Stomach smooth muscle (tissue), 2 donors: ENCODE measurements around the gene MBNL2.
"Not testable (repeated sequence)": the region's sequence is repeated elsewhere in the genome, so short reads cannot be mapped to it uniquely, and the experiment has no call there.

ENCODE experiments used
- H3K27ac ChIP-seq: one replicate; pipeline ENCODE4 v1.7.0; 2013; ENCODE audit warnings: mild to moderate bottlenecking, low read length, inconsistent platforms
- H3K27me3 ChIP-seq, 2 donors: one replicate each; pipeline ENCODE4 v1.7.0; 2013; ENCODE audit warnings: low read length in 2 of 2; ENCODE audit not compliant: insufficient read depth in 2 of 2, control insufficient read depth in 1 of 2
- H3K36me3 ChIP-seq, 2 donors: one replicate each; pipeline ENCODE4 v1.7.0; 2013; ENCODE audit warnings: low read length in 2 of 2; ENCODE audit not compliant: control insufficient read depth in 2 of 2, insufficient read depth in 2 of 2
- H3K4me1 ChIP-seq: one replicate; pipeline ENCODE4 v1.7.0; 2013; ENCODE audit warnings: low read length; ENCODE audit not compliant: control insufficient read depth, insufficient read depth
- H3K4me3 ChIP-seq, 2 donors: one replicate each; pipeline ENCODE4 v1.7.0; 2013; ENCODE audit warnings: low read length in 2 of 2
- H3K9ac ChIP-seq, 2 donors: one replicate each; pipeline ENCODE4 v1.7.0; 2013; ENCODE audit warnings: low read length in 2 of 2, mild to moderate bottlenecking in 1 of 2
- H3K9me3 ChIP-seq, 2 donors: one replicate each; pipeline ENCODE4 v1.7.0; 2013; ENCODE audit warnings: low read length in 2 of 2; ENCODE audit not compliant: control insufficient read depth in 2 of 2
- donor health status: healthy.
- donor health status: Pancreatic carcinoma.

Gene MBNL2

GRCh38 chr13:97347255-97347932 is 125.3 kb downstream of the MBNL2 start:
- H3K36me3 ChIP-seq = peaks cover 34 to 44% of the 10 kb centered on the region in 2 donors
- H3K27ac ChIP-seq = no peak overlapping the region

GRCh38 chr13:97348569-97349100 is 126.5 kb downstream of the MBNL2 start:
- H3K27me3 ChIP-seq = no peaks in the 10 kb centered on the region
- no peak overlapping the region for H3K9ac ChIP-seq
- peaks cover 0 to 3% of the 10 kb centered on the region in 2 donors for H3K9me3 ChIP-seq
- no peak overlapping the region for H3K4me3 ChIP-seq
- H3K4me1 ChIP-seq = peaks cover 9% of the 10 kb centered on the region
- H3K27ac ChIP-seq = no peak overlapping the region
- peaks cover 31 to 41% of the 10 kb centered on the region in 2 donors for H3K36me3 ChIP-seq

More at GRCh38 chr13:97347255-97347932, 125.3 kb downstream of the MBNL2 start:
- H3K9me3 ChIP-seq = peaks cover 0 to 3% of the 10 kb centered on the region in 2 donors
- peaks cover 9% of the 10 kb centered on the region for H3K4me1 ChIP-seq
- no peak overlapping the region for H3K4me3 ChIP-seq
- H3K9ac ChIP-seq = no peak overlapping the region
- no peaks in the 10 kb centered on the region for H3K27me3 ChIP-seq

GRCh38 chr13:97352012-97352411 is 129.9 kb downstream of the MBNL2 start:
- H3K9ac ChIP-seq, H3K27ac ChIP-seq, H3K4me3 ChIP-seq, H3K9me3 ChIP-seq, H3K4me1 ChIP-seq, H3K27me3 ChIP-seq: not testable (repeated sequence)
- peaks cover 22 to 38% of the 10 kb centered on the region in 2 donors for H3K36me3 ChIP-seq

- Histone ChIP-seq H3K27me3 (no peaks in the 10 kb centered on the region), H3K9ac (no peak overlapping the region), H3K36me3 (peaks cover 21 to 36% of the 10 kb centered on the region in 2 donors), H3K4me3 (no peak overlapping the region), H3K27ac (no peak overlapping the region), H3K9me3 (peaks cover 0 to 3% of the 10 kb centered on the region in 2 donors), H3K4me1 (no peaks in the 10 kb centered on the region)
Measured at GRCh38 chr13:97352815-97353214, 130.7 kb downstream of the MBNL2 start.

GRCh38 chr13:97353927-97354675 is 132.0 kb downstream of the MBNL2 start:
- H3K27me3 ChIP-seq = no peaks in the 10 kb centered on the region
- no peak overlapping the region for H3K27ac ChIP-seq
- H3K4me1 ChIP-seq = no peaks in the 10 kb centered on the region
- H3K9ac ChIP-seq = no peak overlapping the region
- peaks cover 16 to 33% of the 10 kb centered on the region in 2 donors for H3K36me3 ChIP-seq
- peaks cover 0 to 3% of the 10 kb centered on the region in 2 donors for H3K9me3 ChIP-seq
- no peak overlapping the region for H3K4me3 ChIP-seq

GRCh38 chr13:97354808-97355207 is 132.7 kb downstream of the MBNL2 start:
- no peak overlapping the region for H3K9ac ChIP-seq
- H3K9me3 ChIP-seq = peaks cover 0 to 3% of the 10 kb centered on the region in 2 donors
- peaks cover 12 to 26% of the 10 kb centered on the region in 2 donors for H3K36me3 ChIP-seq
- no peak overlapping the region for H3K27ac ChIP-seq
- no peaks in the 10 kb centered on the region for H3K27me3 ChIP-seq
- H3K4me1 ChIP-seq = no peaks in the 10 kb centered on the region
- H3K4me3 ChIP-seq = no peak overlapping the region

- H3K4me1 ChIP-seq = no peaks in the 10 kb centered on the region
Measured at GRCh38 chr13:97356592-97356991, 134.5 kb downstream of the MBNL2 start.

GRCh38 chr13:97359181-97360057 is 137.3 kb downstream of the MBNL2 start:
- no peaks in the 10 kb centered on the region for H3K4me1 ChIP-seq
- H3K27ac ChIP-seq = no peak overlapping the region
- H3K36me3 ChIP-seq = peaks cover 12 to 28% of the 10 kb centered on the region in 2 donors
- H3K9me3 ChIP-seq = no peaks in the 10 kb centered on the region
- H3K9ac ChIP-seq = no peak overlapping the region
- no peaks in the 10 kb centered on the region for H3K27me3 ChIP-seq
- H3K4me3 ChIP-seq = no peak overlapping the region

More at GRCh38 chr13:97356592-97356991, 134.5 kb downstream of the MBNL2 start:
- Histone ChIP-seq H3K36me3 (peaks cover 6 to 22% of the 10 kb centered on the region in 2 donors), H3K27me3 (no peaks in the 10 kb centered on the region), H3K27ac (no peak overlapping the region), H3K9me3 (no peaks in the 10 kb centered on the region), H3K9ac (no peak overlapping the region), H3K4me3 (no peak overlapping the region)

GRCh38 chr13:97360610-97361009 is 138.5 kb downstream of the MBNL2 start:
- peaks cover 12 to 35% of the 10 kb centered on the region in 2 donors for H3K36me3 ChIP-seq
- no peaks in the 10 kb centered on the region for H3K9me3 ChIP-seq
- no peak overlapping the region for H3K9ac ChIP-seq
- no peaks in the 10 kb centered on the region for H3K4me1 ChIP-seq
- no peak overlapping the region for H3K4me3 ChIP-seq
- no peaks in the 10 kb centered on the region for H3K27me3 ChIP-seq
- H3K27ac ChIP-seq = no peak overlapping the region

GRCh38 chr13:97364031-97364430 is 141.9 kb downstream of the MBNL2 start:
- Histone ChIP-seq H3K27ac (no peak overlapping the region), H3K4me3 (no peak overlapping the region), H3K4me1 (no peaks in the 10 kb centered on the region), H3K9me3 (no peaks in the 10 kb centered on the region), H3K27me3 (no peaks in the 10 kb centered on the region), H3K9ac (no peak overlapping the region), H3K36me3 (peaks cover 19 to 36% of the 10 kb centered on the region in 2 donors)
